ENCODE measurements around the gene INO80E.

The INO80E gene

DNA sequence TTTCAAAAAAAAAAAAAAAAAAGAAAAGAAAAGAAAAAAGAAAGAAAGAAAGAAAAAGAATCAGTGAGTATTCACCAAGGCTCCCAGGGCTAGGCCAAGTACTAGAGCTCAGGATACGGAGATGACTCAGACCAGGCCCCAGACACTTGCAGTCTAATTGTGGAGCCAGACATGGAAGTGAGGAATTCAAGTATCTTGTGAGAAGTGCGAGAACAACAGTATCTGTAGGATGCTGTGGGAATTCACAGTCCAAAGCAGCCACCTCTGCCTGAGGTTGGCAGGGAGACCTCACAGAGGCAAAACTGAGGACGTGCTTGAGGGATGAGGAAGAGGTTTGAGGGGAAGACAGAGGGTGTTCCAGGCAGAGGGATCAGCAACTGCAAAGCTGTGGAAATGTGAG lies 55.5 kb downstream of the INO80E start:
- Histone ChIP-seq H3K27ac (ENCODE audit: low read length) (no peak overlapping the region), H2AFZ (ENCODE audit: low read depth, low read length) (no peak overlapping the region), H3K36me3 (replicated peaks; ENCODE audit: low read depth, low read length) (no peaks in the 10 kb centered on the region), H3K9me3 (ENCODE audit: insufficient read depth, low read length) (no peaks in the 10 kb centered on the region), H3K9ac (ENCODE audit: low read length) (no peak overlapping the region), H3K79me2 (ENCODE audit: low read length) (no peaks in the 10 kb centered on the region), H4K20me1 (ENCODE audit: insufficient read depth, low read length) (no peaks in the 10 kb centered on the region), H3K4me3 (ENCODE audit: low read length) (no peak overlapping the region), H3K4me1 (ENCODE audit: low read length) (peaks cover 5% of the 10 kb centered on the region), H3K27me3 (ENCODE audit: low read depth, low read length) (peaks cover 5% of the 10 kb centered on the region), H3K4me2 (ENCODE audit: low read length) (no peak overlapping the region)
- TF ChIP-seq EZH2phosphoT487 (IDR thresholded peaks at IDR 0.05; ENCODE audit: low read depth): no peak
- TF ChIP-seq, protein P1, sequence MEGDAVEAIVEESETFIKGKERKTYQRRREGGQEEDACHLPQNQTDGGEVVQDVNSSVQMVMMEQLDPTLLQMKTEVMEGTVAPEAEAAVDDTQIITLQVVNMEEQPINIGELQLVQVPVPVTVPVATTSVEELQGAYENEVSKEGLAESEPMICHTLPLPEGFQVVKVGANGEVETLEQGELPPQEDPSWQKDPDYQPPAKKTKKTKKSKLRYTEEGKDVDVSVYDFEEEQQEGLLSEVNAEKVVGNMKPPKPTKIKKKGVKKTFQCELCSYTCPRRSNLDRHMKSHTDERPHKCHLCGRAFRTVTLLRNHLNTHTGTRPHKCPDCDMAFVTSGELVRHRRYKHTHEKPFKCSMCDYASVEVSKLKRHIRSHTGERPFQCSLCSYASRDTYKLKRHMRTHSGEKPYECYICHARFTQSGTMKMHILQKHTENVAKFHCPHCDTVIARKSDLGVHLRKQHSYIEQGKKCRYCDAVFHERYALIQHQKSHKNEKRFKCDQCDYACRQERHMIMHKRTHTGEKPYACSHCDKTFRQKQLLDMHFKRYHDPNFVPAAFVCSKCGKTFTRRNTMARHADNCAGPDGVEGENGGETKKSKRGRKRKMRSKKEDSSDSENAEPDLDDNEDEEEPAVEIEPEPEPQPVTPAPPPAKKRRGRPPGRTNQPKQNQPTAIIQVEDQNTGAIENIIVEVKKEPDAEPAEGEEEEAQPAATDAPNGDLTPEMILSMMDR (IDR thresholded peaks at IDR 0.05; ENCODE audit: low read depth, low read length): no peak

DNA sequence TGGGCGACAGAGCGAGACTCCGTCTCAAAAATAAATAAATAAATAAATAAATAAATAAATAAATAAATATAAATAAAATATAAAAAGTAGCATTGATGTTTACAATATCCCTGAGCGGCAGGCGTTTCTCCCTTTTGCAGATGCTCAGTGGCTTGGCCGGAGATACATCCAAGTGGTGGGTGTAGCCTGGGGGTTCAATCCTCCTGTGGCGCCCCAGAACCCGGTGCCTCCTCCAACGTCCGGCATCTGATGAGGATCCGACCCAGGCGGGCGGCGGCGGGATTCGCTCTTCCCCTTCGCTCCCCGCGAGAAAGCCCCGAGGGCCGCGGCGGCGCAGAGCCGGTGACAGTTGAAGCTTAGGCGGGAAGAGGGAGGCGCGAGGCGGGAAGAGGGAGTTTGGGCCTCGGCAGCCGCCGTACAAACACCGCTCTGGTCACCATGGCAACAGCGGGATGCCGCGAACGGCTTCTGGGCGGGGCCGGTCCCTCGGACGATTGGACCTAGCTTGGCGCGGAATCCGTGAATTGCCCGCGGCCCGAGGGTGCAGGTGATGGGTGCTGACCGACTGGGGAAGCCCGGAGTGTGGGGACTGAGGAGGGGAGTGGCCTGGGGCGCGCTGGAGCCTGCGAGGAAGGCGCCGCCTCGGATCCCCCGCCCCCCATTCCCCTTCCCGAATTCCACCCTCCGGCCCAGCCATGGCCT lies 56.8 kb downstream of the INO80E start:
- peak overlapping the region; percentile 95 for H2AFZ ChIP-seq (ENCODE audit: low read depth, low read length)

DNA sequence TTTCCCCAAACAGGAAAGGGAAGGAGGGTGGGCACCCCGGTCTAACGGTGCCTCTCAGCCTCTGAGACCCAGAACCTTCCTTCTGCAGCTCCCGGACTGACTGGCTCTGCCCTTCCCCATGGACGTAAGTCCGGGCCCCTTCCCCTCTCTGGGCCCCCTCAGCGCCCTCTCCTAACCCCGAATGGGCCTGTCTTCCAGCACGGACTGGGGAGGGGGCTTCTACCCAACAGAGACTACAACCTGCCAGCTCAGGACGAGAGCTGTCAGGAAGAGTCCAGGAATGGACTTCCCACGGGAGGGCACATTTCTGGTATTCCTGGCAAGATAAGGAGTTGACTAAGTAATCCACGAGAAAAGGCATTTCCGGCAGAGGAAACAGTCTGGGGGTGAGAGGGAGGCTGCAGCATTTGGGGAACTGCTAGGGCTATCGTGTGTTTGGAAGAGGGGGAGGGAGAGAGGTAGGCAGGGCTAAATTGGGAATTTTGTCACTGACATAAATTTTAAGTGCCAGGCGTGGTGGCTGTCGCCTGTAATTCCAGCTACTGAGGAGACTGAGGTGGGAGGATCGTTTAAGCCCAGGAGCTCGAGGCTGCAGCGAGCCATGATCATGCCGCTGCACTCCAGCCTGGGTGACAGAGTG lies 57.5 kb downstream of the INO80E start:
- peak overlapping the region; percentile 82 for H3K4me3 ChIP-seq (ENCODE audit: low read length)
- no peaks in the 10 kb centered on the region for H3K27me3 ChIP-seq (ENCODE audit: low read depth, low read length)
- H3K4me2 ChIP-seq (ENCODE audit: low read length): peak overlapping the region; percentile 99
- H2AFZ ChIP-seq (ENCODE audit: low read depth, low read length): peak overlapping the region; percentile 55
- no peak for TF ChIP-seq EZH2phosphoT487 (IDR thresholded peaks at IDR 0.05; ENCODE audit: low read depth)
- TF ChIP-seq, protein P1 (IDR thresholded peaks at IDR 0.05; ENCODE audit: low read depth, low read length): no peak
- no peaks in the 10 kb centered on the region for H4K20me1 ChIP-seq (ENCODE audit: insufficient read depth, low read length)
- no peaks in the 10 kb centered on the region for H3K79me2 ChIP-seq (ENCODE audit: low read length)
- peak overlapping the region; percentile 79 for H3K9ac ChIP-seq (ENCODE audit: low read length)
- H3K36me3 ChIP-seq (replicated peaks; ENCODE audit: low read depth, low read length): no peaks in the 10 kb centered on the region
- no peaks in the 10 kb centered on the region for H3K9me3 ChIP-seq (ENCODE audit: insufficient read depth, low read length)
- no peak overlapping the region for H3K27ac ChIP-seq (ENCODE audit: low read length)
- H3K4me1 ChIP-seq (ENCODE audit: low read length): peaks cover 5% of the 10 kb centered on the region

More for the DNA sequence above, 56.8 kb downstream of the INO80E start:
- no peaks in the 10 kb centered on the region for H4K20me1 ChIP-seq (ENCODE audit: insufficient read depth, low read length)
- TF ChIP-seq, protein P1 (IDR thresholded peaks at IDR 0.05; ENCODE audit: low read depth, low read length): no peak
- TF ChIP-seq EZH2phosphoT487 (IDR thresholded peaks at IDR 0.05; ENCODE audit: low read depth): no peak
- H3K4me1 ChIP-seq (ENCODE audit: low read length): peaks cover 5% of the 10 kb centered on the region
- no peaks in the 10 kb centered on the region for H3K79me2 ChIP-seq (ENCODE audit: low read length)
- no peaks in the 10 kb centered on the region for H3K36me3 ChIP-seq (replicated peaks; ENCODE audit: low read depth, low read length)
- H3K4me2 ChIP-seq (ENCODE audit: low read length): peak overlapping the region; percentile 99
- peak overlapping the region; percentile 79 for H3K9ac ChIP-seq (ENCODE audit: low read length)
- H3K4me3 ChIP-seq (ENCODE audit: low read length): peak overlapping the region; percentile 82
- H3K9me3 ChIP-seq (ENCODE audit: insufficient read depth, low read length): no peaks in the 10 kb centered on the region
- H3K27ac ChIP-seq (ENCODE audit: low read length): peak overlapping the region; percentile 23; the same call in 1 of the 2 replicates
- H3K27me3 ChIP-seq (ENCODE audit: low read depth, low read length): no peaks in the 10 kb centered on the region

DNA sequence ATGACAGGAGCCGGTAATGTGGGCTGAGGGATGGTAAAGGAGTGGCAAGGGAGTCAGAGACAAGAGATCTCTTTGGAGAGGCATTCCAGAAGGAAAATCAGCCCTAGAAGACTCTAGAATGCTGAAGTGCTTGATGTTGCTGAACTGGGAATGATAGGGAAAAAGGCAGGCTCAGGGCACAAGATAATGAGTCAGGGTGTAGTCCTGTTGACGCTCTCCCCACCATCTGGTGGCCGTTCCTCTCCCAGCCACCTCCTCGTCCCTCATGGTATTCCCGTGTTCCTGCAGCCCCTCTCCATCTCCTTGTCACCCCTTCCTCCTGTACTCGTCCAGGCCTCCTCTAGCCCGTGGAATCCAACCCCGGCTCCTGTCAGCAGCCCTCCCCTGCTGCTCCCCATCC lies 58.4 kb downstream of the INO80E start:
- Histone ChIP-seq H3K27me3 (ENCODE audit: low read depth, low read length) (no peaks in the 10 kb centered on the region), H3K79me2 (ENCODE audit: low read length) (no peaks in the 10 kb centered on the region), H3K4me3 (ENCODE audit: low read length) (no peak overlapping the region), H3K4me1 (ENCODE audit: low read length) (peaks cover 5% of the 10 kb centered on the region), H3K9me3 (ENCODE audit: insufficient read depth, low read length) (no peaks in the 10 kb centered on the region), H3K4me2 (ENCODE audit: low read length) (no peak overlapping the region), H3K36me3 (replicated peaks; ENCODE audit: low read depth, low read length) (no peaks in the 10 kb centered on the region), H3K9ac (ENCODE audit: low read length) (no peak overlapping the region), H3K27ac (ENCODE audit: low read length) (no peak overlapping the region), H2AFZ (ENCODE audit: low read depth, low read length) (no peak overlapping the region), H4K20me1 (ENCODE audit: insufficient read depth, low read length) (no peaks in the 10 kb centered on the region)
- TF ChIP-seq, protein P1 (IDR thresholded peaks at IDR 0.05; ENCODE audit: low read depth, low read length): no peak
- TF ChIP-seq EZH2phosphoT487 (IDR thresholded peaks at IDR 0.05; ENCODE audit: low read depth): no peak

Measured in OCI-LY3 (cell line).